Measurements from ENCODE around the gene C10orf88. TPM values are rescaled to one million over a fixed set of nuclear protein-coding genes. Genes with fewer than 3 reads are reported as not detected.
A peak's percentile ranks its signal among the peaks of the same experiment; 100 is the strongest.

C10orf88 gene
- total RNA-seq, 1 donor from 2014 or later: 13.9 TPM

- no peak for DNase-seq
- Mint-ChIP-seq H3K27me3 (no peaks in the 10 kb centered on the region), H3K36me3 (ENCODE audit: low read depth) (peaks cover 2% of the 10 kb centered on the region), H3K9me3 (no peaks in the 10 kb centered on the region), H3K27ac (no peak overlapping the region), H3K4me3 (no peak overlapping the region), H3K4me1 (peaks cover 16% of the 10 kb centered on the region)
- intact Hi-C loops (cut with micrococcal nuclease): no loop called here
These were observed 29.9 kb upstream of the C10orf88 start for GRCh38 chr10:122983898-122984297.

GRCh38 chr10:122981066-122981464 is 27.0 kb upstream of the C10orf88 start:
- Mint-ChIP-seq H3K27me3 (peaks cover 7% of the 10 kb centered on the region), H3K36me3 (ENCODE audit: low read depth) (peaks cover 2% of the 10 kb centered on the region), H3K27ac (peak overlapping the region; percentile 98), H3K4me1 (peaks cover 16% of the 10 kb centered on the region), H3K9me3 (no peaks in the 10 kb centered on the region), H3K4me3 (peak overlapping the region; percentile 91)
- DNase-seq: peak; percentile 58
- intact Hi-C loops (cut with micrococcal nuclease): no loop called here

GRCh38 chr10:122980209-122981065 is 26.4 kb upstream of the C10orf88 start, which contains the start of gene PSTK:
TSS of gene PSTK (plus strand) at chr10:122980401. CDS start at chr10:122980480, 79 bp downstream.
- peaks cover 16% of the 10 kb centered on the region for H3K4me1 Mint-ChIP-seq

GRCh38 chr10:122974543-122975064 is 20.6 kb upstream of the C10orf88 start:
- H3K27me3 Mint-ChIP-seq: peaks cover 19% of the 10 kb centered on the region
- no peaks in the 10 kb centered on the region for H3K9me3 Mint-ChIP-seq
- intact Hi-C loops (cut with micrococcal nuclease): no loop called here
- H3K27ac Mint-ChIP-seq: no peak overlapping the region
- H3K36me3 Mint-ChIP-seq (ENCODE audit: low read depth): no peaks in the 10 kb centered on the region
- no peaks in the 10 kb centered on the region for H3K4me1 Mint-ChIP-seq
- DNase-seq: no peak
- no peak overlapping the region for H3K4me3 Mint-ChIP-seq

More at GRCh38 chr10:122980209-122981065, 26.4 kb upstream of the C10orf88 start, which contains the start of gene PSTK:
- Mint-ChIP-seq H3K9me3 (no peaks in the 10 kb centered on the region), H3K27me3 (peaks cover 10% of the 10 kb centered on the region), H3K36me3 (ENCODE audit: low read depth) (peaks cover 2% of the 10 kb centered on the region), H3K4me3 (peak within 1 kb of the TSS; percentile 91), H3K27ac (peak within 1 kb of the TSS; percentile 98)
- peak; percentile 96 for DNase-seq
- intact Hi-C loops (cut with micrococcal nuclease): loop anchor here (1.0 kb wide), 4 partner anchors 26 to 174 kb away; partner anchors contain the start of genes BUB3, C10orf88, FAM24B and IKZF5

GRCh38 chr10:122974023-122974422 is 20.0 kb upstream of the C10orf88 start:
- no peak for DNase-seq
- Mint-ChIP-seq H3K4me3 (no peak overlapping the region), H3K27me3 (peaks cover 19% of the 10 kb centered on the region), H3K36me3 (ENCODE audit: low read depth) (no peaks in the 10 kb centered on the region), H3K4me1 (no peaks in the 10 kb centered on the region), H3K9me3 (no peaks in the 10 kb centered on the region), H3K27ac (no peak overlapping the region)
- intact Hi-C loops (cut with micrococcal nuclease): no loop called here

- H3K4me3 Mint-ChIP-seq: no peak overlapping the region
These were observed 14.7 kb upstream of the C10orf88 start for GRCh38 chr10:122968698-122969097.

GRCh38 chr10:122966879-122967278 is 12.9 kb upstream of the C10orf88 start:
- Mint-ChIP-seq H3K27ac (no peak overlapping the region), H3K9me3 (peaks cover 21% of the 10 kb centered on the region), H3K4me3 (no peak overlapping the region), H3K4me1 (peaks cover 5% of the 10 kb centered on the region), H3K36me3 (ENCODE audit: low read depth) (no peaks in the 10 kb centered on the region), H3K27me3 (peaks cover 22% of the 10 kb centered on the region)
- DNase-seq: no peak
- intact Hi-C loops (cut with micrococcal nuclease): no loop called here

More at GRCh38 chr10:122968698-122969097, 14.7 kb upstream of the C10orf88 start:
- Mint-ChIP-seq H3K27ac (no peak overlapping the region), H3K9me3 (peaks cover 21% of the 10 kb centered on the region), H3K4me1 (no peaks in the 10 kb centered on the region), H3K27me3 (peaks cover 22% of the 10 kb centered on the region), H3K36me3 (ENCODE audit: low read depth) (no peaks in the 10 kb centered on the region)
- intact Hi-C loops (cut with micrococcal nuclease): no loop called here
- DNase-seq: no peak

GRCh38 chr10:122962405-122962804 is 8.4 kb upstream of the C10orf88 start:
- intact Hi-C loops (cut with micrococcal nuclease): no loop called here
- Mint-ChIP-seq H3K27ac (no peak overlapping the region), H3K4me1 (peaks cover 5% of the 10 kb centered on the region), H3K27me3 (peaks cover 9% of the 10 kb centered on the region), H3K9me3 (peaks cover 14% of the 10 kb centered on the region), H3K36me3 (ENCODE audit: low read depth) (no peaks in the 10 kb centered on the region), H3K4me3 (no peak overlapping the region)
- DNase-seq: no peak

- intact Hi-C loops (cut with micrococcal nuclease): loop anchor here (10.0 kb wide), 1 partner anchor 583 kb away; the partner anchor contains the start of gene PLEKHA1
- Mint-ChIP-seq H3K4me1 (peaks cover 16% of the 10 kb centered on the region), H3K4me3 (no peak overlapping the region), H3K36me3 (ENCODE audit: low read depth) (peaks cover 9% of the 10 kb centered on the region), H3K27me3 (peaks cover 16% of the 10 kb centered on the region), H3K27ac (no peak overlapping the region), H3K9me3 (peaks cover 3% of the 10 kb centered on the region)
- DNase-seq: no peak
These were observed 3.4 kb upstream of the C10orf88 start for GRCh38 chr10:122957474-122957873.

- DNase-seq: no peak
- H3K9me3 Mint-ChIP-seq: peaks cover 3% of the 10 kb centered on the region
- H3K4me1 Mint-ChIP-seq: peaks cover 18% of the 10 kb centered on the region
- H3K27ac Mint-ChIP-seq: no peak overlapping the region
- no peak overlapping the region for H3K4me3 Mint-ChIP-seq
- H3K36me3 Mint-ChIP-seq (ENCODE audit: low read depth): peaks cover 10% of the 10 kb centered on the region
- H3K27me3 Mint-ChIP-seq: peaks cover 15% of the 10 kb centered on the region
- intact Hi-C loops (cut with micrococcal nuclease): loop anchor here (10.0 kb wide), 1 partner anchor 581 kb away; the partner anchor contains the start of gene PLEKHA1
These were observed 1.9 kb upstream of the C10orf88 start for GRCh38 chr10:122955892-122956291.

GRCh38 chr10:122954731-122955050 is 664 bp upstream of the C10orf88 start:
- intact Hi-C loops (cut with micrococcal nuclease): loop anchor here (1.0 to 10.0 kb wide), 5 partner anchors 26 to 580 kb away; partner anchors contain the start of genes BUB3, FAM24B, IKZF5 and PLEKHA1
- H3K9me3 Mint-ChIP-seq: peaks cover 3% of the 10 kb centered on the region
- H3K27me3 Mint-ChIP-seq: peaks cover 15% of the 10 kb centered on the region
- peaks cover 13% of the 10 kb centered on the region for H3K36me3 Mint-ChIP-seq (ENCODE audit: low read depth)
- peak overlapping the region; percentile 91 for H3K4me3 Mint-ChIP-seq
- H3K4me1 Mint-ChIP-seq: peaks cover 22% of the 10 kb centered on the region
- no peak overlapping the region for H3K27ac Mint-ChIP-seq
- no peak for DNase-seq

- Mint-ChIP-seq H3K36me3 (ENCODE audit: low read depth) (peaks cover 37% of the 10 kb centered on the region), H3K27me3 (peaks cover 3% of the 10 kb centered on the region), H3K4me1 (peaks cover 30% of the 10 kb centered on the region), H3K9me3 (peaks cover 3% of the 10 kb centered on the region), H3K4me3 (no peak overlapping the region), H3K27ac (no peak overlapping the region)
- DNase-seq: no peak
- intact Hi-C loops (cut with micrococcal nuclease): no loop called here
These were observed 4.7 kb downstream of the C10orf88 start for GRCh38 chr10:122949296-122949695.

GRCh38 chr10:122939856-122940543 is 14.0 kb downstream of the C10orf88 start:
- no peaks in the 10 kb centered on the region for H3K9me3 Mint-ChIP-seq
- no peak overlapping the region for H3K4me3 Mint-ChIP-seq
- H3K4me1 Mint-ChIP-seq: peaks cover 2% of the 10 kb centered on the region
- no peak overlapping the region for H3K27ac Mint-ChIP-seq
- DNase-seq: no peak
- no peaks in the 10 kb centered on the region for H3K27me3 Mint-ChIP-seq
- peaks cover 33% of the 10 kb centered on the region for H3K36me3 Mint-ChIP-seq (ENCODE audit: low read depth)
- intact Hi-C loops (cut with micrococcal nuclease): no loop called here

All from activated CD4-positive, alpha-beta T cell treated with anti-CD3 and anti-CD28 coated beads, Interleukin-2, amount 10 ng/mL, durations not matched to agents 24 days and 14 days (primary cell).